ENCODE results near the gene SUMO4.

The SUMO4 gene

GRCh38 chr6:149373511-149373910 lies 26.6 kb upstream of the SUMO4 start:
- no peak for DNase-seq
- ChIA-PET CTCF (no interaction called here), POLR2A (interaction anchor here (0.7 kb wide), 1 partner anchor 31 kb away, joined by 4 read pairs; no protein-coding TSS in a partner anchor)
- Histone ChIP-seq H3K9me3 (ENCODE audit: control extremely low read depth in 1 of 5, control insufficient read depth in 4 of 5, insufficient read depth in 2 of 5, low read depth in 1 of 5, low read length in 4 of 5) (no peaks in the 10 kb centered on the region), H3K27me3 (replicated peaks in 2 of 5; ENCODE audit: control insufficient read depth in 4 of 5, insufficient read depth in 5 of 5, low read length in 4 of 5) (no peaks in the 10 kb centered on the region), H3K4me3 (ENCODE audit: control insufficient read depth in 1 of 7, extremely low read depth in 1 of 7, insufficient read depth in 4 of 7, low read depth in 2 of 7, low read length in 6 of 7) (no peak overlapping the region), H3K4me1 (ENCODE audit: control extremely low read depth in 1 of 4, control insufficient read depth in 4 of 4, insufficient read depth in 4 of 4, low read length in 3 of 4) (peaks cover 6 to 23% (median 10%) of the 10 kb centered on the region in 4 experiments), H3K27ac (ENCODE audit: insufficient read depth in 1 of 2, low read depth in 1 of 2, low read length in 2 of 2, poor library complexity in 1 of 2, severe bottlenecking in 2 of 2) (no peak overlapping the region), H3K36me3 (ENCODE audit: control insufficient read depth in 4 of 4, insufficient read depth in 4 of 4, low read length in 3 of 4) (peaks cover 16 to 42% (median 21%) of the 10 kb centered on the region in 4 experiments)
- 100% methylated on average over 1 of the region's 2 CpGs for WGBS (ENCODE audit: insufficient coverage)

GRCh38 chr6:149379977-149380376 lies 20.1 kb upstream of the SUMO4 start:
- ChIA-PET CTCF (no interaction called here), POLR2A (no interaction called here)
- no peak overlapping the region for H3K27ac ChIP-seq (ENCODE audit: insufficient read depth in 1 of 2, low read depth in 1 of 2, low read length in 2 of 2, poor library complexity in 1 of 2, severe bottlenecking in 2 of 2)
- no peak for DNase-seq
- no peaks in the 10 kb centered on the region for H3K9me3 ChIP-seq (ENCODE audit: control extremely low read depth in 1 of 5, control insufficient read depth in 4 of 5, insufficient read depth in 2 of 5, low read depth in 1 of 5, low read length in 4 of 5)
- no peaks in the 10 kb centered on the region for H3K4me1 ChIP-seq (ENCODE audit: control extremely low read depth in 1 of 4, control insufficient read depth in 4 of 4, insufficient read depth in 4 of 4, low read length in 3 of 4)
- 100% methylated on average over 2 of the region's 3 CpGs for WGBS (ENCODE audit: insufficient coverage)
- H3K4me3 ChIP-seq (ENCODE audit: control insufficient read depth in 1 of 7, extremely low read depth in 1 of 7, insufficient read depth in 4 of 7, low read depth in 2 of 7, low read length in 6 of 7), result no peak overlapping the region
- H3K27me3 ChIP-seq (replicated peaks in 2 of 5; ENCODE audit: control insufficient read depth in 4 of 5, insufficient read depth in 5 of 5, low read length in 4 of 5), result no peaks in the 10 kb centered on the region
- peaks cover 27 to 64% (median 37%) of the 10 kb centered on the region in 4 experiments for H3K36me3 ChIP-seq (ENCODE audit: control insufficient read depth in 4 of 4, insufficient read depth in 4 of 4, low read length in 3 of 4)

GRCh38 chr6:149380523-149380922 lies 19.5 kb upstream of the SUMO4 start:
- Histone ChIP-seq H3K36me3 (ENCODE audit: control insufficient read depth in 4 of 4, insufficient read depth in 4 of 4, low read length in 3 of 4) (peaks cover 27 to 68% (median 39%) of the 10 kb centered on the region in 4 experiments), H3K4me3 (ENCODE audit: control insufficient read depth in 1 of 7, extremely low read depth in 1 of 7, insufficient read depth in 4 of 7, low read depth in 2 of 7, low read length in 6 of 7) (no peak overlapping the region), H3K9me3 (ENCODE audit: control extremely low read depth in 1 of 5, control insufficient read depth in 4 of 5, insufficient read depth in 2 of 5, low read depth in 1 of 5, low read length in 4 of 5) (peaks cover 0 to 3% (median 0%) of the 10 kb centered on the region in 5 experiments), H3K27ac (ENCODE audit: insufficient read depth in 1 of 2, low read depth in 1 of 2, low read length in 2 of 2, poor library complexity in 1 of 2, severe bottlenecking in 2 of 2) (no peak overlapping the region), H3K4me1 (ENCODE audit: control extremely low read depth in 1 of 4, control insufficient read depth in 4 of 4, insufficient read depth in 4 of 4, low read length in 3 of 4) (no peaks in the 10 kb centered on the region), H3K27me3 (replicated peaks in 2 of 5; ENCODE audit: control insufficient read depth in 4 of 5, insufficient read depth in 5 of 5, low read length in 4 of 5) (no peaks in the 10 kb centered on the region)
- POLR2A ChIA-PET, result no interaction called here
- CTCF ChIA-PET, result interaction anchor here (1.0 to 1.4 kb wide), 2 partner anchors 291 to 319 kb away, joined by 3 read pairs; no protein-coding TSS in a partner anchor
- DNase-seq, result no peak

GRCh38 chr6:149383371-149383770 lies 16.7 kb upstream of the SUMO4 start:
- Histone ChIP-seq H3K9me3 (ENCODE audit: control extremely low read depth in 1 of 5, control insufficient read depth in 4 of 5, insufficient read depth in 2 of 5, low read depth in 1 of 5, low read length in 4 of 5) (peaks cover 0 to 12% (median 0%) of the 10 kb centered on the region in 5 experiments), H3K27me3 (replicated peaks in 2 of 5; ENCODE audit: control insufficient read depth in 4 of 5, insufficient read depth in 5 of 5, low read length in 4 of 5) (no peaks in the 10 kb centered on the region), H3K27ac (ENCODE audit: insufficient read depth in 1 of 2, low read depth in 1 of 2, low read length in 2 of 2, poor library complexity in 1 of 2, severe bottlenecking in 2 of 2) (no peak overlapping the region), H3K36me3 (ENCODE audit: control insufficient read depth in 4 of 4, insufficient read depth in 4 of 4, low read length in 3 of 4) (peaks cover 27 to 73% (median 44%) of the 10 kb centered on the region in 4 experiments), H3K4me3 (ENCODE audit: control insufficient read depth in 1 of 7, extremely low read depth in 1 of 7, insufficient read depth in 4 of 7, low read depth in 2 of 7, low read length in 6 of 7) (no peak overlapping the region), H3K4me1 (ENCODE audit: control extremely low read depth in 1 of 4, control insufficient read depth in 4 of 4, insufficient read depth in 4 of 4, low read length in 3 of 4) (no peaks in the 10 kb centered on the region)
- WGBS (ENCODE audit: insufficient coverage), result 93% methylated on average over 4 of the region's 4 CpGs
- DNase-seq, result no peak
- ChIA-PET POLR2A (interaction anchor here (0.7 kb wide), 1 partner anchor 243 kb away, joined by 3 read pairs; no protein-coding TSS in a partner anchor), CTCF (interaction anchor here (1.0 to 1.8 kb wide), 3 partner anchors 11 to 173 kb away, joined by 3 to 4 read pairs (median 4); no protein-coding TSS in a partner anchor)

- peaks cover 0 to 12% (median 0%) of the 10 kb centered on the region in 5 experiments for H3K9me3 ChIP-seq (ENCODE audit: control extremely low read depth in 1 of 5, control insufficient read depth in 4 of 5, insufficient read depth in 2 of 5, low read depth in 1 of 5, low read length in 4 of 5)
- CTCF ChIA-PET, result no interaction called here
- no peak overlapping the region for H3K4me3 ChIP-seq (ENCODE audit: control insufficient read depth in 1 of 7, extremely low read depth in 1 of 7, insufficient read depth in 4 of 7, low read depth in 2 of 7, low read length in 6 of 7)
- POLR2A ChIA-PET, result no interaction called here
- DNase-seq, result no peak
- H3K27me3 ChIP-seq (replicated peaks in 2 of 5; ENCODE audit: control insufficient read depth in 4 of 5, insufficient read depth in 5 of 5, low read length in 4 of 5), result no peaks in the 10 kb centered on the region
- H3K36me3 ChIP-seq (ENCODE audit: control insufficient read depth in 4 of 4, insufficient read depth in 4 of 4, low read length in 3 of 4), result peaks cover 17 to 62% (median 34%) of the 10 kb centered on the region in 4 experiments
- H3K27ac ChIP-seq (ENCODE audit: insufficient read depth in 1 of 2, low read depth in 1 of 2, low read length in 2 of 2, poor library complexity in 1 of 2, severe bottlenecking in 2 of 2), result no peak overlapping the region
- no peaks in the 10 kb centered on the region for H3K4me1 ChIP-seq (ENCODE audit: control extremely low read depth in 1 of 4, control insufficient read depth in 4 of 4, insufficient read depth in 4 of 4, low read length in 3 of 4)
Observed at GRCh38 chr6:149384464-149384863, 15.6 kb upstream of the SUMO4 start.

GRCh38 chr6:149385998-149386646 lies 13.9 kb upstream of the SUMO4 start:
- H3K9me3 ChIP-seq (ENCODE audit: control extremely low read depth in 1 of 5, control insufficient read depth in 4 of 5, insufficient read depth in 2 of 5, low read depth in 1 of 5, low read length in 4 of 5), result peaks cover 0 to 12% (median 0%) of the 10 kb centered on the region in 5 experiments
- DNase-seq, result no peak
- POLR2A ChIA-PET, result no interaction called here
- peaks cover 13 to 58% (median 33%) of the 10 kb centered on the region in 4 experiments for H3K36me3 ChIP-seq (ENCODE audit: control insufficient read depth in 4 of 4, insufficient read depth in 4 of 4, low read length in 3 of 4)
- WGBS (ENCODE audit: insufficient coverage), result 94% methylated on average over 2 of the region's 5 CpGs
- no peak overlapping the region for H3K27ac ChIP-seq (ENCODE audit: insufficient read depth in 1 of 2, low read depth in 1 of 2, low read length in 2 of 2, poor library complexity in 1 of 2, severe bottlenecking in 2 of 2)
- no peaks in the 10 kb centered on the region for H3K4me1 ChIP-seq (ENCODE audit: control extremely low read depth in 1 of 4, control insufficient read depth in 4 of 4, insufficient read depth in 4 of 4, low read length in 3 of 4)
- no peaks in the 10 kb centered on the region for H3K27me3 ChIP-seq (replicated peaks in 2 of 5; ENCODE audit: control insufficient read depth in 4 of 5, insufficient read depth in 5 of 5, low read length in 4 of 5)
- no peak overlapping the region for H3K4me3 ChIP-seq (ENCODE audit: control insufficient read depth in 1 of 7, extremely low read depth in 1 of 7, insufficient read depth in 4 of 7, low read depth in 2 of 7, low read length in 6 of 7)
- CTCF ChIA-PET, result no interaction called here

GRCh38 chr6:149387779-149388512 lies 12.1 kb upstream of the SUMO4 start:
- H3K9me3 ChIP-seq (ENCODE audit: control extremely low read depth in 1 of 5, control insufficient read depth in 4 of 5, insufficient read depth in 2 of 5, low read depth in 1 of 5, low read length in 4 of 5), result peaks cover 0 to 12% (median 0%) of the 10 kb centered on the region in 5 experiments
- H3K27me3 ChIP-seq (replicated peaks in 2 of 5; ENCODE audit: control insufficient read depth in 4 of 5, insufficient read depth in 5 of 5, low read length in 4 of 5), result no peaks in the 10 kb centered on the region
- WGBS (ENCODE audit: insufficient coverage), result no CpG with 5 or more reads among the region's 1 CpG
- no peak overlapping the region for H3K4me3 ChIP-seq (ENCODE audit: control insufficient read depth in 1 of 7, extremely low read depth in 1 of 7, insufficient read depth in 4 of 7, low read depth in 2 of 7, low read length in 6 of 7)
- no peak overlapping the region for H3K27ac ChIP-seq (ENCODE audit: insufficient read depth in 1 of 2, low read depth in 1 of 2, low read length in 2 of 2, poor library complexity in 1 of 2, severe bottlenecking in 2 of 2)
- CTCF ChIA-PET, result no interaction called here
- H3K36me3 ChIP-seq (ENCODE audit: control insufficient read depth in 4 of 4, insufficient read depth in 4 of 4, low read length in 3 of 4), result peaks cover 13 to 59% (median 34%) of the 10 kb centered on the region in 4 experiments
- peaks cover 0 to 7% (median 2%) of the 10 kb centered on the region in 4 experiments for H3K4me1 ChIP-seq (ENCODE audit: control extremely low read depth in 1 of 4, control insufficient read depth in 4 of 4, insufficient read depth in 4 of 4, low read length in 3 of 4)
- DNase-seq, result no peak
- POLR2A ChIA-PET, result no interaction called here

Measured in common myeloid progenitor, CD34-positive (primary cell).